PC-3 (cell line): ENCODE measurements around the gene HOXC9.

Experiments used
- EZH2 ChIP-seq: fragments of 300-600 bp; sonication (generic); IDR thresholded peaks from one replicate; pipeline ENCODE4 v1.6.1; 2017; ENCODE audit warnings: antibody characterized with exemption, mild to moderate bottlenecking, low read length; ENCODE audit not compliant: unreplicated experiment
- TF ChIP-seq, protein P1 (sequence below): fragments of 300-600 bp; sonication (generic); conservative IDR thresholded peaks from 2 replicates; pipeline ENCODE4 v1.5.1; 2017; ENCODE audit warnings: antibody characterized with exemption, low read depth, mild to moderate bottlenecking, low read length

DNA sequence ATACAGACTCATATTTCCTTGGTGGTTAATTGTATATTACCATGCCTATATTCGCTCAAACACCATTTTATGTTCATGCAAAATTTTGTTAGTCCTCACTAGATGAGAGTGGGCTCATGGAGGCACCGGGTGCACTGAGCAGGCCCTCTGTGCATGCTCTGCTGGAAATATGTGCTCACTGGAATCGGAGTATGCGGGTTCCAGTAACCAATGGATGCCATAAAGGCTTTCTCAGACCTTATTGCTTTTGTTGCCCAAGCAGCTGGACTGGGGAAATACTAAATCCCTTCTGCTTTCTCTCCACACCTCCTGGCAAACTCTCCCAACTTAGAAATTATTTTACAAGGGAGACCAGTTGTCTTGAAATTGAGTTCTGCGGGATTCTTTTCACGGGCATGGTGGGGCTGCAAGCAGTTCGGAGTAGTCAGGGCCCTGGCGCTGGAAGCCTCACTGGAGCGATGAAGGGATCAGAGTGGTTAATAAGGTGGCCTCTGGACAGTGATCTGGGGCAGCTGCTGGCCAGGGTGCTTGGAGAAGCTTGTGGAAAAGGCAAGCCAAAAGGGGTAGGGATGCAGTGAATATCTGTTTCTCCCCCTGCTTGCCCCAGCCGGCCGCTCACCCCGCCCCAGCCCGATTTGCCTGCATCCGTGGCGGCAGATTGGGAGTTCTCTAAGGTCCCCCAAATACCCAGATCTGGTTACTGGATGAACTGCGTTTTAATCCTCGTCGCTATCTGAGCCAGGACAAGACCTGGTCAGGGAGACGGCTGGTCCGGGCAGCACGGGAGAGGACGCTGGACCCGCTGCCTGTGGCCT is 20.8 kb downstream of the HOXC9 start:
- TF ChIP-seq, protein P1, sequence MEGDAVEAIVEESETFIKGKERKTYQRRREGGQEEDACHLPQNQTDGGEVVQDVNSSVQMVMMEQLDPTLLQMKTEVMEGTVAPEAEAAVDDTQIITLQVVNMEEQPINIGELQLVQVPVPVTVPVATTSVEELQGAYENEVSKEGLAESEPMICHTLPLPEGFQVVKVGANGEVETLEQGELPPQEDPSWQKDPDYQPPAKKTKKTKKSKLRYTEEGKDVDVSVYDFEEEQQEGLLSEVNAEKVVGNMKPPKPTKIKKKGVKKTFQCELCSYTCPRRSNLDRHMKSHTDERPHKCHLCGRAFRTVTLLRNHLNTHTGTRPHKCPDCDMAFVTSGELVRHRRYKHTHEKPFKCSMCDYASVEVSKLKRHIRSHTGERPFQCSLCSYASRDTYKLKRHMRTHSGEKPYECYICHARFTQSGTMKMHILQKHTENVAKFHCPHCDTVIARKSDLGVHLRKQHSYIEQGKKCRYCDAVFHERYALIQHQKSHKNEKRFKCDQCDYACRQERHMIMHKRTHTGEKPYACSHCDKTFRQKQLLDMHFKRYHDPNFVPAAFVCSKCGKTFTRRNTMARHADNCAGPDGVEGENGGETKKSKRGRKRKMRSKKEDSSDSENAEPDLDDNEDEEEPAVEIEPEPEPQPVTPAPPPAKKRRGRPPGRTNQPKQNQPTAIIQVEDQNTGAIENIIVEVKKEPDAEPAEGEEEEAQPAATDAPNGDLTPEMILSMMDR = no peak
- no peak for TF ChIP-seq EZH2
